NCI-H128 (cell line): ENCODE measurements around the gene PRSS2.

Experiments used
- DNase-seq: peaks from one replicate; lab custom pipeline; 2025; ENCODE audit not compliant: unreplicated experiment; lab: John Stamatoyannopoulos, UW

PRSS2 gene

DNA sequence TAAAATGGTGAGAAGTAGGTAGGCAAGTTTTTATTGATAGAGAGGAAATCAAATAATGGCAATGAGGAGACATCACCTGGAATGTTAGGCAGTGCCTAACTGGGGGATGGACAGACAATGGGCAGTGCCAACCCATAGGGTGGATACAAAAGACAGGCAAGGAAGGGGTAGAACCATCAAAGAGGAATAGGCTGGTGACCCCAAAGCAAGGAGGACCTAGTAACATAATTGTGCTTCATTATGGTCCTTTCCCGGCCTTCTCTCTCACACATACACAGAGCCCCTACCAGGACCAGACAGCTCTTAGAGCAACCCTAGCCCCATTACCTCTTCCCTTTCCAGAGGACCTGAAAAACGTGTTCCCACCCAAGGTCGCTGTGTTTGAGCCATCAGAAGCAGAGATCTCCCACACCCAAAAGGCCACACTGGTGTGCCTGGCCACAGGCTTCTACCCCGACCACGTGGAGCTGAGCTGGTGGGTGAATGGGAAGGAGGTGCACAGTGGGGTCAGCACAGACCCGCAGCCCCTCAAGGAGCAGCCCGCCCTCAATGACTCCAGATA, 30.0 kb downstream of the PRSS2 start:
- DNase-seq: no peak

DNA sequence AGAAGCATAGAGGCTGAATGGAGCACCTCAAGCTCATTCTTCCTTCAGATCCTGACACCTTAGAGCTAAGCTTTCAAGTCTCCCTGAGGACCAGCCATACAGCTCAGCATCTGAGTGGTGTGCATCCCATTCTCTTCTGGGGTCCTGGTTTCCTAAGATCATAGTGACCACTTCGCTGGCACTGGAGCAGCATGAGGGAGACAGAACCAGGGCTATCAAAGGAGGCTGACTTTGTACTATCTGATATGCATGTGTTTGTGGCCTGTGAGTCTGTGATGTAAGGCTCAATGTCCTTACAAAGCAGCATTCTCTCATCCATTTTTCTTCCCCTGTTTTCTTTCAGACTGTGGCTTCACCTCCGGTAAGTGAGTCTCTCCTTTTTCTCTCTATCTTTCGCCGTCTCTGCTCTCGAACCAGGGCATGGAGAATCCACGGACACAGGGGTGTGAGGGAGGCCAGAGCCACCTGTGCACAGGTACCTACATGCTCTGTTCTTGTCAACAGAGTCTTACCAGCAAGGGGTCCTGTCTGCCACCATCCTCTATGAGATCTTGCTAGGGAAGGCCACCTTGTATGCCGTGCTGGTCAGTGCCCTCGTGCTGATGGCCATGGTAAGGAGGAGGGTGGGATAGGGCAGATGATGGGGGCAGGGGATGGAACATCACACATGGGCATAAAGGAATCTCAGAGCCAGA, 31.0 kb downstream of the PRSS2 start:
- DNase-seq: no peak

GRCh38 chr7:142802301-142802700, 31.5 kb downstream of the PRSS2 start:
- DNase-seq: no peak

GRCh38 chr7:142803901-142804300, 33.1 kb downstream of the PRSS2 start:
- DNase-seq: no peak

DNA sequence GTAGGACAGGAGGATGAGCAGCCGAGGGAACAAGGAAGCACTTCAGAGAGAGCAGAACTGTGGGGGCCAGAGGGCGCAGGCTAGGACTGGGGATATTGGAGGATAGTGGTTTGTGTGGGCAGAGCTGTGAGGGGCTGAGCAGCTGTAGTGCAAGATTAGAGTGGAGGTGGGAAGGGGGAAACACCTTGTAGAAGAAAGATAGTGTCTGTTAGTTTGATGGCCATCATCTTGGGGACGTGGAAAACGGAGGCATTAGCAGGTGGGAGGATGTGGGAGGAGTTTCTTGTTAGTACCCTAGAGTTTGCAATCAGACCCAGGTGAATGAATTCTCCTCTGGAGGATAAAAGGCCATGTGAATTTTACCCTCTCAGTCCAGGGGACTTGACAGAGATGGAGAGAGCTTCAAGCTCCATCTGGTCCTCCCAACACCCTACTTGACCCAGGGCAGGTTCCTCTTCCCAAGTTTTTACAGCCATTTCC, 34.0 kb downstream of the PRSS2 start:
- no peak for DNase-seq

- no peak for DNase-seq
These were observed 34.7 kb downstream of the PRSS2 start for GRCh38 chr7:142805350-142806021.

GRCh38 chr7:142806022-142806356, 35.2 kb downstream of the PRSS2 start:
- DNase-seq: no peak

GRCh38 chr7:142806957-142807356, 36.2 kb downstream of the PRSS2 start:
- DNase-seq: no peak

GRCh38 chr7:142807855-142808460, 37.2 kb downstream of the PRSS2 start:
- no peak for DNase-seq

GRCh38 chr7:142808461-142808801, 37.7 kb downstream of the PRSS2 start:
- no peak for DNase-seq

GRCh38 chr7:142808802-142809583, 38.2 kb downstream of the PRSS2 start:
- DNase-seq: no peak

- DNase-seq: no peak
These were observed 38.9 kb downstream of the PRSS2 start for GRCh38 chr7:142809671-142810070.

GRCh38 chr7:142811154-142811737, 40.5 kb downstream of the PRSS2 start:
- no peak for DNase-seq

DNA sequence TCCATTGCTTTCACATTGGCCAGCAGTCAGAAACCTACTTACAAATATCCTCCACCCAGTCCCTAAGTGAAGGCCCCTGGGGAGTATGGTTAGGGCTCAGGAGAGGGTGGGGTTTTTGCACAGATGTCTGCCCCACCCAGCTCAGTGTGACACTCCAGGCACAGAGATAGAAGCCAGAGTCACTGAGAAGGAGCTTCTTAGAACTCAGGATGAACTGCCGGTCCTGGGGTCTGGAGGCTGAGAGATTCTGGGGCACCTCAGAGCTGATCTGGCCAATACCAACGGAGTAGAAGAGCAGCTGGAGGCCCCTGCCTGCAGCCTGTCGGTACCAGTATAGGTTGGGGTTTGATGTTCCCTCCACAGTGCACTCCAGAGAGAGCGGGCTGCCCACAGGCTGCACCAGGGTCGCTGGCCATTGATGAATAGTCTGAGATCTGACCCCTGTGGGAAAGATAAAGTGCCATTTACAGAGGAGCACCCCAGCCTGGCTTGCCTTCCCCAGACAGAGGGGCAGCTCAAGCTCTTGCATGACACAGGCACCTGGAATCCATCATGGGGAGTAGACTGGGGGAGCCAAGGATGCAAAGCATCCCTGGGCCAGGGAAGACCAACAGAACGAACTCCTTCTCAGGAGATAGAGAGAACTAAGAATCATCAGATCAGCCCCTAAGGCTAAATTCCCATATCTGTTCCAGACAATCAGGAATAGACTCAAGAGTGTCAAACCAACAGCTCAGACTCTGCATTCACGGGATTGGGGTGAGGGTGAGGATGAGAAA, 41.9 kb downstream of the PRSS2 start:
- DNase-seq: no peak

DNA sequence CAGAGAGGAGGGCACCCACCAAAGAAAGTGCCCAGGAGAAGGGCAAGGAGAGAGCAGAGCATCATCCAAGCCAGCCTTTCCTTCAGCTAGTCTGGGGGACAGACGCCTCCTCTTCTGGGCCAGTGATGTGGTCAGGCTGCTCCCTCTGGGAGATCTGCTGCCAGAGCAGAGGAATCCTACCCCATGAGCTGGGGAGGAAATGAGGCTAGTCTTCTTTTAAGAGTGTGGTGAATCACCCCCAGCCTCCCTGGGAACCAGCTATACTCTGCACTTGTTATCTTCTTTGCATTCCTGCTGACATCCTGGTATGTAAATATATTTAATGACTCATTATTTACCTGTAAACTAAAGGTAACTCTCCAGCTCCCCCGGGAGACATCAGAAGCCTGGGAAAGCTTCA, 42.5 kb downstream of the PRSS2 start:
- no peak for DNase-seq

GRCh38 chr7:142813699-142814098, 42.9 kb downstream of the PRSS2 start:
- no peak for DNase-seq

GRCh38 chr7:142814451-142814850, 43.7 kb downstream of the PRSS2 start:
- no peak for DNase-seq

DNA sequence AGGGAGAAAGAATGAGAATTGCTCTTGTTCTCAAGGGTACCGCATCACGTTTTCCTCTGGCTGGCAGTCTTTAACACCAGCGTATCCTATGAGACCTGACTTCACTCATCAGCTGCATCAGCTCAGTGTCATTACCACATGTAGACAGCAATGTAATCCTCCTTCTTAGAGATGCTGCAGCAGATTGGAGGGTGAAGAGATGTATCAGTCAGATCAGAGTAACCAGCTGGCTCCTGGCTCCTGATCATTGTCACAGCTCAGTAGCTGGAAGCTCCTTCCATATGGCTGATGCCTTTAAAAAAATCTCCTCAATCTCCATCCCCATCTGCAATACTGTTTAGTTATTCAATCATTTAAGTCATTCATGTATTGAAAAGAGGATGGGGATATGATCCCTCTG, 44.4 kb downstream of the PRSS2 start:
- no peak for DNase-seq

GRCh38 chr7:142817506-142817905, 46.7 kb downstream of the PRSS2 start:
- DNase-seq: no peak

GRCh38 chr7:142819530-142819929, 48.8 kb downstream of the PRSS2 start:
- no peak for DNase-seq
